ENCODE results near the gene RIOK2. TPM values are rescaled to one million over a fixed set of nuclear protein-coding genes. Genes with fewer than 3 reads are reported as not detected.
A peak's percentile ranks its signal among the peaks of the same experiment; 100 is the strongest.
"Not testable (repeated sequence)": the region's sequence is repeated elsewhere in the genome, so short reads cannot be mapped to it uniquely, and the experiment has no call there.

Gene RIOK2
- total RNA-seq: 14.9 and 18.9 TPM in 2 replicates

- peak; percentile 93 for DNase-seq (ENCODE audit: extremely low read depth, low read depth, low spot score)
Observed at GRCh38 chr5:97183100-97183929, at the start of gene RIOK2. Gene RIOK2 (minus strand): TSS chr5:97183247. CDS start chr5:97183191, 56 bp downstream.

GRCh38 chr5:97231025-97231636 lies 48.1 kb upstream of the RIOK2 start:
- peak; percentile 41 for DNase-seq (ENCODE audit: extremely low read depth, low read depth, low spot score)

- DNase-seq (ENCODE audit: extremely low read depth, low read depth, low spot score): no peak
Observed at GRCh38 chr5:97229688-97230285, 46.7 kb upstream of the RIOK2 start.

GRCh38 chr5:97229196-97229595 lies 46.1 kb upstream of the RIOK2 start:
- DNase-seq (ENCODE audit: extremely low read depth, low read depth, low spot score): no peak

- no peak for DNase-seq (ENCODE audit: extremely low read depth, low read depth, low spot score)
Observed at GRCh38 chr5:97225222-97225621, 42.2 kb upstream of the RIOK2 start.

GRCh38 chr5:97224112-97224750 lies 41.2 kb upstream of the RIOK2 start:
- no peak for DNase-seq (ENCODE audit: extremely low read depth, low read depth, low spot score)

- DNase-seq (ENCODE audit: extremely low read depth, low read depth, low spot score): no peak
Observed at GRCh38 chr5:97223596-97223995, 40.5 kb upstream of the RIOK2 start.

- no peak for DNase-seq (ENCODE audit: extremely low read depth, low read depth, low spot score)
Observed at GRCh38 chr5:97209343-97209742, 26.3 kb upstream of the RIOK2 start.

GRCh38 chr5:97208714-97209113 lies 25.7 kb upstream of the RIOK2 start:
- DNase-seq (ENCODE audit: extremely low read depth, low read depth, low spot score): no peak

- no peak for DNase-seq (ENCODE audit: extremely low read depth, low read depth, low spot score)
Observed at GRCh38 chr5:97208184-97208713, 25.2 kb upstream of the RIOK2 start.

GRCh38 chr5:97194366-97194765 lies 11.3 kb upstream of the RIOK2 start:
- no peak for DNase-seq (ENCODE audit: extremely low read depth, low read depth, low spot score)

GRCh38 chr5:97193355-97193688 lies 10.3 kb upstream of the RIOK2 start:
- DNase-seq (ENCODE audit: extremely low read depth, low read depth, low spot score): no peak

GRCh38 chr5:97192580-97193354 lies 9.7 kb upstream of the RIOK2 start:
- DNase-seq (ENCODE audit: extremely low read depth, low read depth, low spot score): no peak

- DNase-seq (ENCODE audit: extremely low read depth, low read depth, low spot score): no peak
Observed at GRCh38 chr5:97191893-97192292, 8.8 kb upstream of the RIOK2 start.

- DNase-seq (ENCODE audit: extremely low read depth, low read depth, low spot score): not testable (repeated sequence)
Observed at GRCh38 chr5:97189523-97189922, 6.5 kb upstream of the RIOK2 start.

GRCh38 chr5:97183930-97184213 lies 825 bp upstream of the RIOK2 start:
- DNase-seq (ENCODE audit: extremely low read depth, low read depth, low spot score): no peak

- DNase-seq (ENCODE audit: extremely low read depth, low read depth, low spot score): no peak
Observed at GRCh38 chr5:97182571-97183099, 412 bp downstream of the RIOK2 start.

GRCh38 chr5:97181856-97182545 lies 1.0 kb downstream of the RIOK2 start:
- no peak for DNase-seq (ENCODE audit: extremely low read depth, low read depth, low spot score)

GRCh38 chr5:97179457-97179856 lies 3.6 kb downstream of the RIOK2 start:
- DNase-seq (ENCODE audit: extremely low read depth, low read depth, low spot score): not testable (repeated sequence)

- DNase-seq (ENCODE audit: extremely low read depth, low read depth, low spot score): no peak
Observed at GRCh38 chr5:97172227-97172626, 10.8 kb downstream of the RIOK2 start.
